Endothelial cell of umbilical vein (primary cell): ENCODE results near the gene FLNB. TPM values are rescaled to one million over a fixed set of nuclear protein-coding genes. Genes with fewer than 3 reads are reported as not detected.

ENCODE experiments used
- BruUV-seq: library from RNA; stranded (reverse); fragments of 400-500 nt; replicated peaks from 2 replicates; lab custom pipeline; 2021; lab: Mats Ljungman, UMichigan
- CTCF ChIA-PET: fragments of 300-600, 350-600 bp; sonication (Branson Sonifier 250); formaldehyde crosslinking; loops from one replicate; lab custom pipeline; 2021; ENCODE audit warnings: antibody characterized with exemption, inconsistent platforms; lab: Charles Lee
- POLR2A ChIA-PET: fragments of 300-600, 350-600 bp; sonication (Branson Sonifier 250); formaldehyde crosslinking; loops from one replicate; lab custom pipeline; 2021; ENCODE audit warnings: antibody characterized with exemption, inconsistent platforms; lab: Charles Lee
- DNase-seq: peaks from one replicate; pipeline ENCODE4 v3.0.0-alpha.2; 2011; ENCODE audit warnings: low read depth, low spot score
- FAIRE-seq: peaks from 2 replicates; lab custom pipeline; 2011; peaks lifted over from hg19 to GRCh38; lab: Jason Lieb, UNC
- H2AFZ ChIP-seq: 2 replicates; pipeline ENCODE4 v1.6.0; 2012; ENCODE audit warnings: low read depth, low read length, control low read depth, inconsistent platforms
- H3K27ac ChIP-seq: 2 replicates; pipeline ENCODE4 v1.5.1; 2011; ENCODE audit warnings: low read depth, mild to moderate bottlenecking, control low read depth, low read length, moderate library complexity; ENCODE audit not compliant: insufficient read depth
- H3K27me3 ChIP-seq, 2 experiments: 2 replicates each; pipeline versions ENCODE4 v1.6.0 to v1.6.1; 2011; ENCODE audit warnings: low read length in 2 of 2, mixed read lengths in 1 of 2; ENCODE audit not compliant: control insufficient read depth in 2 of 2, insufficient read depth in 2 of 2
- H3K36me3 ChIP-seq, 2 experiments: 2 replicates in 1 of 2; 3 replicates in 1 of 2; pipeline ENCODE4 v1.5.1; 2011; ENCODE audit warnings: low read length in 2 of 2, mild to moderate bottlenecking in 1 of 2, moderate library complexity in 1 of 2; ENCODE audit not compliant: control insufficient read depth in 2 of 2, insufficient read depth in 2 of 2; ENCODE audit errors: extremely low read depth in 1 of 2
- H3K4me1 ChIP-seq: 3 replicates; pipeline ENCODE4 v1.5.1; 2011; ENCODE audit warnings: mild to moderate bottlenecking, low read length; ENCODE audit not compliant: control insufficient read depth, insufficient read depth; ENCODE audit errors: extremely low read depth
- H3K4me2 ChIP-seq: 2 replicates; pipeline ENCODE4 v1.6.1; 2011; ENCODE audit warnings: low read length, control low read depth, mixed read lengths; ENCODE audit not compliant: insufficient read depth
- H3K4me3 ChIP-seq, 3 experiments: fragments of 200-600 bp in 1 of 3; sonication (generic), shearing (Covaris generic) in 1 of 3; replicated peaks in 1 of 3; 2 replicates each; pipeline ENCODE4 v1.5.1; 2011 to 2016; ENCODE audit warnings: control low read depth in 3 of 3, low read length in 3 of 3, mild to moderate bottlenecking in 2 of 3, inconsistent platforms in 1 of 3, low read depth in 1 of 3, moderate library complexity in 1 of 3; ENCODE audit not compliant: insufficient read depth in 1 of 3
- H3K79me2 ChIP-seq: 2 replicates; pipeline ENCODE4 v1.6.0; 2012; ENCODE audit warnings: low read length, inconsistent platforms; ENCODE audit not compliant: control insufficient read depth, insufficient read depth
- H3K9ac ChIP-seq: replicated peaks from 2 replicates; pipeline ENCODE3; 2011; ENCODE audit warnings: low read length, control low read depth; ENCODE audit not compliant: insufficient read depth; ENCODE audit errors: extremely low read depth
- H3K9me1 ChIP-seq: replicated peaks from 3 replicates; pipeline ENCODE4 v1.6.0; 2011; ENCODE audit warnings: mild to moderate bottlenecking, low read length; ENCODE audit not compliant: control insufficient read depth, insufficient read depth; ENCODE audit errors: extremely low read depth
- H3K9me3 ChIP-seq: replicated peaks from 2 replicates; pipeline ENCODE4 v1.5.1; 2012; ENCODE audit warnings: low read length, inconsistent platforms; ENCODE audit not compliant: control insufficient read depth, insufficient read depth
- H4K20me1 ChIP-seq: replicated peaks from 2 replicates; pipeline ENCODE3; 2011; ENCODE audit warnings: mild to moderate bottlenecking, low read length; ENCODE audit not compliant: control insufficient read depth, insufficient read depth; ENCODE audit errors: extremely low read depth
- CTCF ChIP-seq, 2 donors: IDR thresholded peaks; 1 replicate in 1 of 2; 2 replicates in 1 of 2; pipeline ENCODE4 v1.5.1; 2011; ENCODE audit warnings: low read length in 2 of 2, mild to moderate bottlenecking in 2 of 2, moderate library complexity in 2 of 2, control low read depth in 1 of 2, inconsistent platforms in 1 of 2, low read depth in 1 of 2; ENCODE audit not compliant: insufficient read depth in 1 of 2; ENCODE audit errors: extremely low read depth in 1 of 2
- EZH2 ChIP-seq: IDR thresholded peaks from 2 replicates; pipeline ENCODE4 v1.6.1; 2012; ENCODE audit warnings: borderline replicate concordance, low read depth, mild to moderate bottlenecking, moderate library complexity, low read length, inconsistent platforms; ENCODE audit not compliant: severe bottlenecking
- FOS ChIP-seq: IDR thresholded peaks from 2 replicates; pipeline ENCODE4 v1.6.1; 2011; ENCODE audit warnings: mild to moderate bottlenecking, low read length, moderate library complexity, borderline replicate concordance; ENCODE audit not compliant: insufficient read depth
- GATA2 ChIP-seq: IDR thresholded peaks from 2 replicates; pipeline ENCODE4 v1.7.0; 2011; ENCODE audit warnings: low read depth, mild to moderate bottlenecking, moderate library complexity, mixed read lengths, low read length; ENCODE audit not compliant: insufficient read length, insufficient read depth
- JUN ChIP-seq: IDR thresholded peaks from 2 replicates; pipeline ENCODE4 v1.6.1; 2011; ENCODE audit warnings: borderline replicate concordance, low read depth; ENCODE audit not compliant: insufficient read length, insufficient read depth
- MAX ChIP-seq: IDR thresholded peaks from 2 replicates; pipeline ENCODE4 v1.6.1; 2011; ENCODE audit not compliant: insufficient read depth, insufficient read length
- MYC ChIP-seq: IDR thresholded peaks from one replicate; pipeline ENCODE4 v1.6.1; 2011; ENCODE audit warnings: mild to moderate bottlenecking, low read depth, low read length
- POLR2A ChIP-seq: IDR thresholded peaks from 2 replicates; pipeline ENCODE4 v1.6.1; 2012; ENCODE audit warnings: low read depth, mild to moderate bottlenecking, control low read depth, low read length
- POLR2AphosphoS5 ChIP-seq: IDR thresholded peaks from 2 replicates; pipeline ENCODE4 v1.6.1; 2012; ENCODE audit warnings: low read depth, mild to moderate bottlenecking, control low read depth, low read length, moderate library complexity; ENCODE audit not compliant: insufficient read depth
- dilution Hi-C: fragments of 300-500 bp; cut with MboI; formaldehyde crosslinking; loops from one replicate; pipeline ENCODE4 v1.15.0; 2019; ENCODE audit warnings: low sequenced_read_pairs; ENCODE audit not compliant: extremely low pct_ligation_motif_present
- intact Hi-C: fragments of 100-400 bp; cut with micrococcal nuclease; formaldehyde crosslinking; loops from one replicate; pipeline ENCODE4 v1.10.0; 2022
- polyA plus RNA-seq, 4 experiments: library from polyadenylated mRNA; depleted of rRNA in 3 of 4; stranded (reverse) in 3 of 4; unstranded in 1 of 4; fragments of >200 nt; gene quantifications; 2 replicates each; pipeline versions ENCODE4 v1.2.1 to v1.2.3, GENCODE V29; 2011 to 2012; ENCODE audit warnings: missing spikeins in 1 of 4
- total RNA-seq: library from RNA; stranded (reverse); gene quantifications from 2 replicates; pipeline ENCODE4 v1.2.3, GENCODE V29; 2021

The FLNB gene
- total and polyA plus RNA-seq, 2 donors (not counting 3 experiments of a cell fraction or from before 2014, with no cell fraction given) = 479 to 670 TPM

GRCh38 chr3:58175437-58176184 is 167.4 kb downstream of the FLNB start:
- Histone ChIP-seq H2AFZ (no peak overlapping the region), H3K9me1 (no peaks in the 10 kb centered on the region), H3K9ac (no peak overlapping the region), H3K27me3 (no peaks in the 10 kb centered on the region), H3K79me2 (no peaks in the 10 kb centered on the region), H3K9me3 (no peaks in the 10 kb centered on the region), H3K36me3 (peaks cover 9 to 13% of the 10 kb centered on the region in 2 experiments), H3K4me1 (peaks cover 39% of the 10 kb centered on the region), H3K4me2 (peak overlapping the region; percentile 1), H3K27ac (peak overlapping the region; percentile 18), H3K4me3 (no peak overlapping the region), H4K20me1 (no peaks in the 10 kb centered on the region)
- dilution Hi-C loops = no loop called here
- DNase-seq = peak; percentile 74
- ChIA-PET POLR2A (no interaction called here), CTCF (interaction anchor here (0.7 to 6.6 kb wide), 3 partner anchors 9 to 130 kb away, joined by 3 to 80 read pairs (median 3); partner anchors contain the start of genes HTD2 and RPP14)
- no TSS peak for BruUV-seq
- intact Hi-C loops = loop anchor here (2.0 to 5.0 kb wide), 2 partner anchors 41 to 223 kb away; no protein-coding TSS in a partner anchor
- no peak for TF ChIP-seq CTCF (IDR thresholded peaks at IDR 0.05; ENCODE audit: extremely low read depth in 1 of 2, insufficient read depth in 1 of 2, low read depth in 1 of 2, low read length in 2 of 2)
- no peak for TF ChIP-seq MAX
- TF ChIP-seq EZH2 = no peak
- TF ChIP-seq JUN = no peak
- no peak for TF ChIP-seq FOS
- no peak for TF ChIP-seq MYC
- no peak for TF ChIP-seq POLR2AphosphoS5
- no peak for TF ChIP-seq POLR2A
- no peak for TF ChIP-seq GATA2
- FAIRE-seq = peak; percentile 75
